ENCODE measurements around the gene DLX1. TPM values are rescaled to one million over a fixed set of nuclear protein-coding genes. Genes with fewer than 3 reads are reported as not detected.

DLX1 gene
- polyA plus RNA-seq, 10 donors, result 0.22 to 2.5 (median 0.28) TPM; not detected in 2

- DNase-seq, result peak in 1 of 3 donors; percentile 66
Observed at GRCh38 chr2:172096626-172097547, 11.6 kb downstream of the DLX1 start.

- DNase-seq, result peak in 1 of 3 donors; percentile 12
Observed at GRCh38 chr2:172097557-172098131, 12.3 kb downstream of the DLX1 start.

- DNase-seq, result peak in 1 of 3 donors; percentile 11
Observed at GRCh38 chr2:172098287-172098649, 13.0 kb downstream of the DLX1 start.

- peak in 1 of 3 donors; percentile 66 for DNase-seq
Observed at GRCh38 chr2:172098650-172099471, 13.6 kb downstream of the DLX1 start.

- DNase-seq, result no peak
Observed at GRCh38 chr2:172099472-172100079, 14.3 kb downstream of the DLX1 start.

- DNase-seq, result peak in 1 of 3 donors; percentile 25
Observed at GRCh38 chr2:172100080-172100934, 15.0 kb downstream of the DLX1 start.

- DNase-seq, result peak in 1 of 3 donors; percentile 61
Observed at GRCh38 chr2:172100935-172101820, 15.9 kb downstream of the DLX1 start.

- no peak for DNase-seq
Observed at GRCh38 chr2:172101821-172102390, 16.6 kb downstream of the DLX1 start.

- peak; percentile 85 to 92 (median 86) for DNase-seq
Observed at GRCh38 chr2:172102391-172103359, 17.4 kb downstream of the DLX1 start, which contains the start of gene DLX2. Gene DLX2 (minus strand): TSS chr2:172102900. CDS start chr2:172102538, 362 bp downstream.

GRCh38 chr2:172103471-172104272, 18.4 kb downstream of the DLX1 start:
- DNase-seq, result peak; percentile 77 to 92 (median 89)

GRCh38 chr2:172105471-172106107, 20.3 kb downstream of the DLX1 start:
- DNase-seq, result peak in 2 of 3 donors; percentile 12 to 34

- peak in 2 of 3 donors; percentile 11 to 58 for DNase-seq
Observed at GRCh38 chr2:172106108-172106961, 21.0 kb downstream of the DLX1 start.

GRCh38 chr2:172107690-172108586, 22.6 kb downstream of the DLX1 start:
- peak in 1 of 3 donors; percentile 11 for DNase-seq

- DNase-seq, result peak in 1 of 3 donors; percentile 15
Observed at GRCh38 chr2:172108587-172108930, 23.3 kb downstream of the DLX1 start.

Measured in muscle of back (tissue), 11 donors.